ENCODE data around the gene CHI3L1.

The CHI3L1 gene

DNA sequence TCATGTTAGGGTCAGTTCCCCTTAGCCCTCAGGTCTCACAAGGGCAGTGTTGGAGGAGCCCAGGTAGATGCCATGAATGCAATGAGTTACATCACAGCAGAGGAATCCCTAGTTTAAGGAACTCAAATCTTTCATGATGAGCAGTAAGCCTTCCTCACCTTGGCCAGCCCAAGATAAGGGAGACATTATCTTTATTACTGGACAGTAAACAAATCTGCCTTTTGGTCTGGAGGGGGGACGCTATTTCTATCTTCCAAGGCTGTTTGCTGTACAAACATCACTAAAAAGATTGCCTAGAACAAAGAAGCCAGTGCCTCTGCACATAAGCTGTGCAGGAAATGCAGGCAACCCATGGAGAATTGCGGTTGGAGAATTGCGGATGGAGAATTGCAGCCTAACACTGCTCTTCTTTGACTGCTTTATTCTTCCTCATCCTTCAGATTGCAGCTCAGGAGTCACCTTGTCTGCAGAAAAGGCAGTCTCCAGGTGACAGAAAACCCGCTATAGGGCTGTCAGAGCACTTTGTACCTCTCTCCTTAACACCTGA is 2.3 kb upstream of the CHI3L1 start:
- Histone ChIP-seq H3K9me3 (ENCODE audit: control insufficient read depth in 1 of 2, low read length in 2 of 2) (no peaks in the 10 kb centered on the region), H3K4me1 (ENCODE audit: control insufficient read depth in 1 of 2, insufficient read depth in 2 of 2, low read length in 2 of 2) (peaks cover 0 to 10% of the 10 kb centered on the region in 2 donors), H3K27ac (ENCODE audit: low read length) (no peak overlapping the region), H3K4me3 (ENCODE audit: low read depth in 1 of 2, low read length in 2 of 2) (no peak overlapping the region), H3K36me3 (ENCODE audit: control insufficient read depth in 1 of 2, insufficient read depth in 2 of 2, low read length in 2 of 2) (no peaks in the 10 kb centered on the region), H3K27me3 (ENCODE audit: low read depth, low read length) (no peaks in the 10 kb centered on the region)

DNA sequence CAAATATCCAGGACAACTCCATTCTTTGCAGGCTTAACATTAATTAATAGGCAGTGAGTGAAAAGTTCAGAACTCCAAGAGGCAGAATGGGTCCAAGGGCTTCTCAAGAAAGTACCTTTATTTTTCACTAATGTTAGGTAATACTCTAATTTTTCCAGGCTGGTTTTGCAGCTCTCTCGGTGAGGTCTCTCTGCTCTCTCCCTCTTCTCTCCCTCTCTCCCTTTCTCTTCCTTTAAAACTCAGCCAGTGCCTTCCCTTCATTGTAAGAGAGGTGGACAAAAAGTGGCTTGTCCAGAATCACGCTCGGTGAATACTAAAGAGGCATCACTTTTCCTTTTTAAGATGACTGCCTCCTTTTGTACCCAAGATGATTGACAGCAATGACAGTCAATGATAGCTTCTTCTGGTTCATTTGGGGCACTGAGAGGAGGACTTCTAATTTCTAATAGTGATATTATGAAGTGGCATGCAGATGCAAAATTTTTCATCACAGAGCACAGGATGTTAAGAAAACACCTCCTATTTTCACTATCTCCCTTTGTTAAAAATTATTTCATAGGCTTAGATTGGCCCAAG is 1.3 kb upstream of the CHI3L1 start:
- H3K4me1 ChIP-seq (ENCODE audit: control insufficient read depth in 1 of 2, insufficient read depth in 2 of 2, low read length in 2 of 2), result peaks cover 0 to 10% of the 10 kb centered on the region in 2 donors
- H3K27me3 ChIP-seq (ENCODE audit: low read depth, low read length), result no peaks in the 10 kb centered on the region
- H3K4me3 ChIP-seq (ENCODE audit: low read depth in 1 of 2, low read length in 2 of 2), result no peak overlapping the region
- H3K36me3 ChIP-seq (ENCODE audit: control insufficient read depth in 1 of 2, insufficient read depth in 2 of 2, low read length in 2 of 2), result no peaks in the 10 kb centered on the region
- no peaks in the 10 kb centered on the region for H3K9me3 ChIP-seq (ENCODE audit: control insufficient read depth in 1 of 2, low read length in 2 of 2)
- H3K27ac ChIP-seq (ENCODE audit: low read length), result no peak overlapping the region

GRCh38 chr1:203187304-203187685 is 791 bp upstream of the CHI3L1 start:
- Histone ChIP-seq H3K27ac (ENCODE audit: low read length) (no peak overlapping the region), H3K4me1 (ENCODE audit: control insufficient read depth in 1 of 2, insufficient read depth in 2 of 2, low read length in 2 of 2) (peaks cover 0 to 10% of the 10 kb centered on the region in 2 donors), H3K4me3 (ENCODE audit: low read depth in 1 of 2, low read length in 2 of 2) (no peak overlapping the region), H3K27me3 (ENCODE audit: low read depth, low read length) (no peaks in the 10 kb centered on the region), H3K36me3 (ENCODE audit: control insufficient read depth in 1 of 2, insufficient read depth in 2 of 2, low read length in 2 of 2) (no peaks in the 10 kb centered on the region), H3K9me3 (ENCODE audit: control insufficient read depth in 1 of 2, low read length in 2 of 2) (no peaks in the 10 kb centered on the region)

DNA sequence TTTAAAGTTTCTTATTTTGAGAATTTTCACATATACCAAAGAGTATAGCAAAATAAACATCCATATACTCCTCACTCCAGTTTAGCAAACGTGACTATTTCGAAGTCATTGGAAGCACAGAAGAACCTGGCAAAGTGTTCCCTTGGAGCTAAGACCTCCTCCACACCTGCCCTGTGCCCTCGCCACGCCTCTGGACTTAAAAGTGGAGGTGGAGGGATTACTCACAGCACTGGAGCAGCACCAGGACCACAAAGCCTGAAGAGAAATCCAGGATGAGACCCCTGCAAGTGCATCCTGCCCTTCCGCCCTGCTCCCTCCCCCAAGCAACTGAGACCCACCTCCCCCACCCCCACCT is 436 bp downstream of the CHI3L1 start:
- H3K9me3 ChIP-seq (ENCODE audit: control insufficient read depth in 1 of 2, low read length in 2 of 2), result no peaks in the 10 kb centered on the region
- no peak overlapping the region for H3K4me3 ChIP-seq (ENCODE audit: low read depth in 1 of 2, low read length in 2 of 2)
- H3K27ac ChIP-seq (ENCODE audit: low read length), result no peak overlapping the region
- H3K36me3 ChIP-seq (ENCODE audit: control insufficient read depth in 1 of 2, insufficient read depth in 2 of 2, low read length in 2 of 2), result no peaks in the 10 kb centered on the region
- H3K27me3 ChIP-seq (ENCODE audit: low read depth, low read length), result no peaks in the 10 kb centered on the region
- peaks cover 0 to 10% of the 10 kb centered on the region in 2 donors for H3K4me1 ChIP-seq (ENCODE audit: control insufficient read depth in 1 of 2, insufficient read depth in 2 of 2, low read length in 2 of 2)

DNA sequence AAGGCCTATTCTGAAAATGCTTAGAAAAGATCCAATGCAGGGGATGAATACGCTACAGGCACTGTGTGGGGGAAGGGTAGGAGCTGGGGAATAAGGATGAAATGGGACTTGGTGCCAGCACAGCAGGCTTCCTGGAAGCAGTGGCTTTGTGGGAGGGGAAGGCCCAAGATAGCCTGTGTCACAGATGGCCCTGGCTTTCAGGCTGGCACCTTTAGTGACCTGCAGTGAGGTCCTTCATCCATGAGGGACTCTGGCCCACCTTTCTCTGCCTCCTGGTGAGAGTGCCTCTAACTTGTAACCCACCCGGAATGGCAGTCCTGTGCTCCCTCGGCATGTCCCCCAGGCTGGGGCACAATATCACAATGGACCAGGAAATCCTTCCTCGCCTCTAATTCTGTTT is 919 bp downstream of the CHI3L1 start:
- H3K4me1 ChIP-seq (ENCODE audit: control insufficient read depth in 1 of 2, insufficient read depth in 2 of 2, low read length in 2 of 2), result peaks cover 0 to 10% of the 10 kb centered on the region in 2 donors
- H3K4me3 ChIP-seq (ENCODE audit: low read depth in 1 of 2, low read length in 2 of 2), result no peak overlapping the region
- no peaks in the 10 kb centered on the region for H3K27me3 ChIP-seq (ENCODE audit: low read depth, low read length)
- H3K27ac ChIP-seq (ENCODE audit: low read length), result no peak overlapping the region
- H3K9me3 ChIP-seq (ENCODE audit: control insufficient read depth in 1 of 2, low read length in 2 of 2), result no peaks in the 10 kb centered on the region
- no peaks in the 10 kb centered on the region for H3K36me3 ChIP-seq (ENCODE audit: control insufficient read depth in 1 of 2, insufficient read depth in 2 of 2, low read length in 2 of 2)

GRCh38 chr1:203185061-203185461 is 1.4 kb downstream of the CHI3L1 start:
- Histone ChIP-seq H3K4me1 (ENCODE audit: control insufficient read depth in 1 of 2, insufficient read depth in 2 of 2, low read length in 2 of 2) (peaks cover 0 to 10% of the 10 kb centered on the region in 2 donors), H3K27me3 (ENCODE audit: low read depth, low read length) (no peaks in the 10 kb centered on the region), H3K27ac (ENCODE audit: low read length) (no peak overlapping the region), H3K36me3 (ENCODE audit: control insufficient read depth in 1 of 2, insufficient read depth in 2 of 2, low read length in 2 of 2) (no peaks in the 10 kb centered on the region), H3K9me3 (ENCODE audit: control insufficient read depth in 1 of 2, low read length in 2 of 2) (no peaks in the 10 kb centered on the region), H3K4me3 (ENCODE audit: low read depth in 1 of 2, low read length in 2 of 2) (no peak overlapping the region)

DNA sequence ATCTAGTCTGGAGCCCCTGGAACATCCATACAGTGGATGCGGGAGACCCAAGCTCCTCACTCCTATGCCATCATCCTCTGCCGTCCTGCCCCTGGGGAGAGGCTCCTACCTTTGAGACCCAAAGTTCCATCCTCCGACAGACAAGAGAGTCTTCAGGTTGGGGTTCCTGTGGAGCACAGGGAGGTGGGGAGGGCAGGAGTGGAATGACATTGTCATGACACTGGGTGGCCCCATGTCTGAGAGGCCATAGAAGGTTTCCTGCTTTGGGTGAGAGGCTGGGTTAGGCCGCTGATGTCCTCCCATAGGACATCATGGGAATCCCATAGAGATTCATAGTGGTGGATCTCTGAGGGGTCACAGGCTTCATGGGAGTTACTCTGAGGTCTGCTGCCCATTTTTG is 2.0 kb downstream of the CHI3L1 start:
- Histone ChIP-seq H3K27ac (ENCODE audit: low read length) (no peak overlapping the region), H3K4me3 (ENCODE audit: low read depth in 1 of 2, low read length in 2 of 2) (no peak overlapping the region), H3K4me1 (ENCODE audit: control insufficient read depth in 1 of 2, insufficient read depth in 2 of 2, low read length in 2 of 2) (peaks cover 0 to 10% of the 10 kb centered on the region in 2 donors), H3K9me3 (ENCODE audit: control insufficient read depth in 1 of 2, low read length in 2 of 2) (no peaks in the 10 kb centered on the region), H3K27me3 (ENCODE audit: low read depth, low read length) (no peaks in the 10 kb centered on the region), H3K36me3 (ENCODE audit: control insufficient read depth in 1 of 2, insufficient read depth in 2 of 2, low read length in 2 of 2) (no peaks in the 10 kb centered on the region)

GRCh38 chr1:203183828-203184227 is 2.7 kb downstream of the CHI3L1 start:
- Histone ChIP-seq H3K9me3 (ENCODE audit: control insufficient read depth in 1 of 2, low read length in 2 of 2) (no peaks in the 10 kb centered on the region), H3K27ac (ENCODE audit: low read length) (no peak overlapping the region), H3K4me3 (ENCODE audit: low read depth in 1 of 2, low read length in 2 of 2) (no peak overlapping the region), H3K36me3 (ENCODE audit: control insufficient read depth in 1 of 2, insufficient read depth in 2 of 2, low read length in 2 of 2) (no peaks in the 10 kb centered on the region), H3K27me3 (ENCODE audit: low read depth, low read length) (no peaks in the 10 kb centered on the region), H3K4me1 (ENCODE audit: control insufficient read depth in 1 of 2, insufficient read depth in 2 of 2, low read length in 2 of 2) (peaks cover 0 to 10% of the 10 kb centered on the region in 2 donors)

GRCh38 chr1:203182387-203182953 is 4.0 kb downstream of the CHI3L1 start:
- Histone ChIP-seq H3K27ac (ENCODE audit: low read length) (no peak overlapping the region), H3K36me3 (ENCODE audit: control insufficient read depth in 1 of 2, insufficient read depth in 2 of 2, low read length in 2 of 2) (no peaks in the 10 kb centered on the region), H3K9me3 (ENCODE audit: control insufficient read depth in 1 of 2, low read length in 2 of 2) (no peaks in the 10 kb centered on the region), H3K4me3 (ENCODE audit: low read depth in 1 of 2, low read length in 2 of 2) (no peak overlapping the region), H3K27me3 (ENCODE audit: low read depth, low read length) (no peaks in the 10 kb centered on the region), H3K4me1 (ENCODE audit: control insufficient read depth in 1 of 2, insufficient read depth in 2 of 2, low read length in 2 of 2) (peaks cover 0 to 9% of the 10 kb centered on the region in 2 donors)

DNA sequence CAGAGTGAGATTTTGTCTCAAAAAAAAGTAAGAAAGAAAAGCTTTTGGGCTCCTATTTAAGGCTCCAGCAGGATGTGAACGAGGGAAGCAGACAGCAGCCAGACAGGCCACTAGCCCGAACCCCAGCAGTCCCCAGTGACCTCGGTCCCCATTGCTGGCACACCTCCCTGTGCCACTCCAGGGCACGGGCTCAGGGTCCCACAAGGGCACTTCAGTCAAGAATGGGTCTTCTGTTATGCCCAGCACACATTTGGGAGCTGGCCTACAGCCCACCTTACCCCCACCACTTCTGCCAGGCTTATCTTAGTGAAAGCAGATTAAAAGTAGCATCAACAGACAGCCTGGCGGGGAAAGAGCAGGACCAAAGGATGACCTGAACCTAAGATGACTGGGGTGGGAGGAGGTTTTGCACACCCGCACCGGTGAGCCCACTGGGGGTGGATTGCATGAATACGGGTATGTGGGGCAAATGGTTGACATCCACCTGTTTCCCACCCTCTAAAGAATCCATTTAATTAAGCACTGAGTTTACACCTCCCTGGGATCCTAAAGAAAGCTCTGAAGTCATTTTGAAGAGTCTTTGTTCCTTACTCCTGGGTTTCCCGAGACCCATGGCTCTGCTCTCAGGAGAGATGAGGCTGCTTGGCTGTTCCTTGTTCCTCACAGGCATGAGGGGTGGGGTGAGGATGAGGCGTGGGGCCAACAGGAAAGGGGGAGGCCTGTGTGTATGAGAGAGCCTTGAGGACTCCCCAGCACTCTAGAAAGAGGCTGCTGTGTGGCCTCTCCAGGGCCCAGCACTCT is 4.7 kb downstream of the CHI3L1 start:
- Histone ChIP-seq H3K27ac (ENCODE audit: low read length) (no peak overlapping the region), H3K36me3 (ENCODE audit: control insufficient read depth in 1 of 2, insufficient read depth in 2 of 2, low read length in 2 of 2) (no peaks in the 10 kb centered on the region), H3K27me3 (ENCODE audit: low read depth, low read length) (no peaks in the 10 kb centered on the region), H3K9me3 (ENCODE audit: control insufficient read depth in 1 of 2, low read length in 2 of 2) (no peaks in the 10 kb centered on the region), H3K4me3 (ENCODE audit: low read depth in 1 of 2, low read length in 2 of 2) (no peak overlapping the region), H3K4me1 (ENCODE audit: control insufficient read depth in 1 of 2, insufficient read depth in 2 of 2, low read length in 2 of 2) (peaks cover 0 to 2% of the 10 kb centered on the region in 2 donors)

- no peaks in the 10 kb centered on the region for H3K27me3 ChIP-seq (ENCODE audit: low read depth, low read length)
- H3K36me3 ChIP-seq (ENCODE audit: control insufficient read depth in 1 of 2, insufficient read depth in 2 of 2, low read length in 2 of 2), result no peaks in the 10 kb centered on the region
- H3K4me1 ChIP-seq (ENCODE audit: control insufficient read depth in 1 of 2, insufficient read depth in 2 of 2, low read length in 2 of 2), result no peaks in the 10 kb centered on the region
- H3K27ac ChIP-seq (ENCODE audit: low read length), result no peak overlapping the region
- no peaks in the 10 kb centered on the region for H3K9me3 ChIP-seq (ENCODE audit: control insufficient read depth in 1 of 2, low read length in 2 of 2)
- H3K4me3 ChIP-seq (ENCODE audit: low read depth in 1 of 2, low read length in 2 of 2), result no peak overlapping the region
Observed at GRCh38 chr1:203180611-203181330, 5.7 kb downstream of the CHI3L1 start.

All from muscle layer of duodenum (tissue), 2 donors.